Measurements from ENCODE around the gene KRTAP4-16. TPM values are rescaled to one million over a fixed set of nuclear protein-coding genes. Genes with fewer than 3 reads are reported as not detected.
"Not testable (repeated sequence)": the region's sequence is repeated elsewhere in the genome, so short reads cannot be mapped to it uniquely, and the experiment has no call there.

Gene KRTAP4-16
- total RNA-seq, 4 donors from 2014 or later, result not detected

DNA sequence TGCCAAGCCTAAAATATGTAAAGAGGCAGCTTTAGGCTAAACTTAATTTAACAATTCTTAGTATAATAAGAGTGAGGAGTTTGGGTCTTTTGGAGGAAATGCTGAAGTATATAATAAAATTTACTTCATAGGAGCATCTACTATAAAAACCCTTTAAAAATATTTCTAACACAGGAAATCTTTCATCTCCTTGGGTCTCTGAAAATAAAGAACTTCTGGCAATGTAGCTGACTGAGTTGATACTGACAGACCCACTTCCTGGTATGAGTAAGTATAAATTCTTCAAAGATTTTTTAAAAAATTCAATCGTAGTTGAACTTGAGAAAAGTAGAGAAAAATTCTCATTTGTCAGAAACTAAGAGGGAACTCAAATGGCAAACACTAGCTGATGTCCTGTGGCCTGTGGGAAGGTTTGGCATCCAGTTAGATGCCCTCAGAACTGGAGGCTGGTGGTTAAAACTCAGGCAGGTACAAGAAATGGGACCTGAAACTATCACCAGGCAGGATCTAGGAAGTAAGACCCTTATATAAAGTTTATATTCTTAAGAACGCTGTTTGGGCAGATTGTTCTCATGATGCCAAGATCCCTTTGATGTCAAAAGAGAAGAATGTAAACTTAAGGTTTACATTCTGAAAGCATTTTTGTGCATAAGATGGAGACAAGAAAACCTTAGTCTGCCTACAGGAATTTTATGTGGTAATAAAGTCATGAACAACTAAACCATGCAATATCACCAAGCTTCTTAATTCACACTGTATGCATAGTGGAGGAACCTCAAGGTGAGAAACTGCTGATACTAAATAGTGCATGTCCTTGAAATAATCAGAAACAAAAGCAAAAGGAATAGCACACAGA lies 32.1 kb upstream of the KRTAP4-16 start:
- H3K9me3 ChIP-seq, result no peaks in the 10 kb centered on the region

DNA sequence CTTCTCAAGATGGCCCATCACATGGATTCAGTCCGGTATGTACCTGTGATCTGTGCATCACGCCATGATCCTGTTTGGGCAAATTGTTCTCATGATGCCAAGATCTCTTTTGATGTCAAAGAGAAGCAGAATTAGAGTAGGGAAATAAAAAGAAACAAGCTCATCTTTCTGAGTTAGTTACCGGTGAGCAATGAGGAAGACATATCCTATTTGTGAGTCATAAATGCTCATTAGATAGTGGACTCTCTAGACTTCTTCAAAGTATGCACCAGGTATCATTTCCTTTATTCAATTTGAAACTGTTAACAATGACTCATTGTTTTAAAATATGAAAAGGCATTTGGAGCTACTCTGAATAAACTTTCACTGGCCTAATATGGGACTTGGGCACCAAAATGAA lies 30.0 kb upstream of the KRTAP4-16 start:
- no peak for DNase-seq
- TF ChIP-seq, protein P1, sequence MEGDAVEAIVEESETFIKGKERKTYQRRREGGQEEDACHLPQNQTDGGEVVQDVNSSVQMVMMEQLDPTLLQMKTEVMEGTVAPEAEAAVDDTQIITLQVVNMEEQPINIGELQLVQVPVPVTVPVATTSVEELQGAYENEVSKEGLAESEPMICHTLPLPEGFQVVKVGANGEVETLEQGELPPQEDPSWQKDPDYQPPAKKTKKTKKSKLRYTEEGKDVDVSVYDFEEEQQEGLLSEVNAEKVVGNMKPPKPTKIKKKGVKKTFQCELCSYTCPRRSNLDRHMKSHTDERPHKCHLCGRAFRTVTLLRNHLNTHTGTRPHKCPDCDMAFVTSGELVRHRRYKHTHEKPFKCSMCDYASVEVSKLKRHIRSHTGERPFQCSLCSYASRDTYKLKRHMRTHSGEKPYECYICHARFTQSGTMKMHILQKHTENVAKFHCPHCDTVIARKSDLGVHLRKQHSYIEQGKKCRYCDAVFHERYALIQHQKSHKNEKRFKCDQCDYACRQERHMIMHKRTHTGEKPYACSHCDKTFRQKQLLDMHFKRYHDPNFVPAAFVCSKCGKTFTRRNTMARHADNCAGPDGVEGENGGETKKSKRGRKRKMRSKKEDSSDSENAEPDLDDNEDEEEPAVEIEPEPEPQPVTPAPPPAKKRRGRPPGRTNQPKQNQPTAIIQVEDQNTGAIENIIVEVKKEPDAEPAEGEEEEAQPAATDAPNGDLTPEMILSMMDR (IDR thresholded peaks at IDR 0.05), result no peak
- no peak for TF ChIP-seq POLR2A (IDR thresholded peaks at IDR 0.05)
- no peaks in the 10 kb centered on the region for H3K36me3 ChIP-seq
- intact Hi-C loops (cut with DNase I; ENCODE audit: low total_unique reads), result no loop called here
- no peak overlapping the region for H3K4me3 ChIP-seq
- no peaks in the 10 kb centered on the region for H3K4me1 ChIP-seq
- H3K27me3 ChIP-seq, result no peaks in the 10 kb centered on the region
- no peaks in the 10 kb centered on the region for H3K9me3 ChIP-seq
- no peak overlapping the region for H3K27ac ChIP-seq

More for the DNA sequence above, 32.1 kb upstream of the KRTAP4-16 start:
- intact Hi-C loops (cut with DNase I; ENCODE audit: low total_unique reads), result no loop called here
- no peaks in the 10 kb centered on the region for H3K4me1 ChIP-seq
- H3K36me3 ChIP-seq, result no peaks in the 10 kb centered on the region
- no peaks in the 10 kb centered on the region for H3K27me3 ChIP-seq
- TF ChIP-seq, protein P1 (IDR thresholded peaks at IDR 0.05), result no peak
- no peak for TF ChIP-seq POLR2A (IDR thresholded peaks at IDR 0.05)
- no peak for DNase-seq
- H3K4me3 ChIP-seq, result no peak overlapping the region
- no peak overlapping the region for H3K27ac ChIP-seq

DNA sequence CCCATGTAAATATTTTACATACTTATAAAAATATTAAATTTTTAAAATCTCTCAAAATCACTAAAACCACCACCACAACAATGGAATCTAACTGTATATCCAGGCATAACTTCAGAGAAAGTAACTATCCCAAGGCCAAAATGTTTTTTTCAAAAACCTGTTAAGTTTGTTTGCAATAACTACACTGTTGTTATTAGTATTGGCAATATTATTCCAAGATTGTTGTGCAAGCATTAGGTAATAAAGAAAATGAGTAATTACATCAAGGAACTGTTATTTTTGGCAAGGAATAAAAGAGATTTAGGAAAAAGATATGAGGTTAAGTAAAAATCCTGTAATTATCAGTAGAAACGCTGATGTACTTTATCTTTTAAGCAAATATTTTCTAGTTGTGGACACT lies 25.4 kb upstream of the KRTAP4-16 start:
- no peaks in the 10 kb centered on the region for H3K36me3 ChIP-seq
- no peaks in the 10 kb centered on the region for H3K9me3 ChIP-seq
- no peaks in the 10 kb centered on the region for H3K27me3 ChIP-seq
- H3K4me1 ChIP-seq, result no peaks in the 10 kb centered on the region
- no peak for DNase-seq
- TF ChIP-seq POLR2A (IDR thresholded peaks at IDR 0.05), result no peak
- TF ChIP-seq, protein P1 (IDR thresholded peaks at IDR 0.05), result no peak
- H3K27ac ChIP-seq, result no peak overlapping the region
- no peak overlapping the region for H3K4me3 ChIP-seq
- intact Hi-C loops (cut with DNase I; ENCODE audit: low total_unique reads), result no loop called here

DNA sequence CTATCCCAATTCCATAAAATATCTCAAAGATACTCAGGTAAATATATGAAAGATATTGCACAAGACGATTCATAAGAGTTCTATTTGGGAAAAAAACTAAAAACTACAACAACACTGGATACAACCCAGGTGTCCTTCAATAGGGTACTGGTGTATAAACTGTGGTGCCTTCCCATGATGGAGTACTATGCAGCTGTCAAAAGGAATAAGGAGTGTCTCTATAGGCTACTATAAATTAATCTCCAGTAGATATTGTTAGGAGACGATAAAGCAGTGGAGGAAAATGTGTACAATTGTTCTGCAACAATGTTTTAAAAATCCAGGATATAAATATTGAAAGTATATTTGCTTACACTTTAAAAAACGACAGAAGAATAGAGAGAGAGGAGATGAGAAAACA lies 24.4 kb upstream of the KRTAP4-16 start:
- TF ChIP-seq, protein P1 (IDR thresholded peaks at IDR 0.05), result no peak
- no peak for TF ChIP-seq POLR2A (IDR thresholded peaks at IDR 0.05)
- H3K36me3 ChIP-seq, result no peaks in the 10 kb centered on the region
- no peak for DNase-seq
- H3K9me3 ChIP-seq, result no peaks in the 10 kb centered on the region
- H3K4me1 ChIP-seq, result no peaks in the 10 kb centered on the region
- H3K4me3 ChIP-seq, result no peak overlapping the region
- no peaks in the 10 kb centered on the region for H3K27me3 ChIP-seq
- no peak overlapping the region for H3K27ac ChIP-seq
- intact Hi-C loops (cut with DNase I; ENCODE audit: low total_unique reads), result no loop called here

DNA sequence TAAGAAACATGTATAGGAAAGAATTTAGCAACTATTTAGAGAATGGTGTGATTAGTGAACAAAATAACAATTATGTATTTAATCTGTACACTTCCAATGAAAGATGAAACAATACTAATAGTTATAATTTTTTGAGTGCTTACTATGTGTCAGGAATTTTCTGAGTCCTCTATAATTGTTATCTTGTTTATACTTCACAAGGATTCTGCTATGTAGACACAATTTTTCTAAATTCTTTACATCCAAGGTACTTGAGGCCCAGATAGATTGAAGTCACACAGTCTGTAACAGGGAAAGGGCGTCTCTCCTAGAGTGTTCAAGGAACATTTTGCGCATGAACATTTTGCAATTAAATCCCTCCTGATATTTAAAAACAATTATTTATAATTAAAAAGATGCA lies 23.1 kb upstream of the KRTAP4-16 start:
- TF ChIP-seq, protein P1 (IDR thresholded peaks at IDR 0.05), result no peak
- no peak for TF ChIP-seq POLR2A (IDR thresholded peaks at IDR 0.05)
- intact Hi-C loops (cut with DNase I; ENCODE audit: low total_unique reads), result no loop called here
- H3K9me3 ChIP-seq, result no peaks in the 10 kb centered on the region
- no peak for DNase-seq
- H3K27ac ChIP-seq, result no peak overlapping the region
- no peak overlapping the region for H3K4me3 ChIP-seq
- H3K36me3 ChIP-seq, result no peaks in the 10 kb centered on the region
- H3K27me3 ChIP-seq, result no peaks in the 10 kb centered on the region
- H3K4me1 ChIP-seq, result no peaks in the 10 kb centered on the region

DNA sequence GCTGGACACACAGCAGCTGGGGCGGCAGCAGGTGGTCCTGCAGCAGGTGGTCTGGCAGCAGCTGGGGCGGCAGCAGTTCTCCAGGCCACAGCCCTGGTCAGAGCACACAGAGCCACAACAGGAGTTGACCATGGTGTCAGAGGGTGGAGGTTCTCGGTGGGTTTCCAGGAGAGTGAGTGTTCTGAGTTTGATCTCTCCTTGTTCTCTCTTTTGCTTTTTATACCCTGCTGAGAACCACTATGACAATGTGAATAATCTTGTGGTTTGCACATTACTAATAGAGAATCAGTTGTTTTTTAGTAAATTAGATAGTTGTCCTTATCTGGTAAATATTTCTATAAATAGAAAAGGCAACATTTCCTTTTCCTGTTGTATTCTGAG lies 22.0 kb upstream of the KRTAP4-16 start, which contains the start of gene KRTAP4-12:
Gene KRTAP4-12, minus strand, starts transcription at position 192 of the 381 bp plus-strand sequence. Its CDS starts 60 bp downstream, at position 132.
- H3K27ac ChIP-seq; H3K9me3 ChIP-seq; intact Hi-C loops (cut with DNase I; ENCODE audit: low total_unique reads); DNase-seq; H3K4me3 ChIP-seq; H3K27me3 ChIP-seq; H3K4me1 ChIP-seq; H3K36me3 ChIP-seq: not testable (repeated sequence)

DNA sequence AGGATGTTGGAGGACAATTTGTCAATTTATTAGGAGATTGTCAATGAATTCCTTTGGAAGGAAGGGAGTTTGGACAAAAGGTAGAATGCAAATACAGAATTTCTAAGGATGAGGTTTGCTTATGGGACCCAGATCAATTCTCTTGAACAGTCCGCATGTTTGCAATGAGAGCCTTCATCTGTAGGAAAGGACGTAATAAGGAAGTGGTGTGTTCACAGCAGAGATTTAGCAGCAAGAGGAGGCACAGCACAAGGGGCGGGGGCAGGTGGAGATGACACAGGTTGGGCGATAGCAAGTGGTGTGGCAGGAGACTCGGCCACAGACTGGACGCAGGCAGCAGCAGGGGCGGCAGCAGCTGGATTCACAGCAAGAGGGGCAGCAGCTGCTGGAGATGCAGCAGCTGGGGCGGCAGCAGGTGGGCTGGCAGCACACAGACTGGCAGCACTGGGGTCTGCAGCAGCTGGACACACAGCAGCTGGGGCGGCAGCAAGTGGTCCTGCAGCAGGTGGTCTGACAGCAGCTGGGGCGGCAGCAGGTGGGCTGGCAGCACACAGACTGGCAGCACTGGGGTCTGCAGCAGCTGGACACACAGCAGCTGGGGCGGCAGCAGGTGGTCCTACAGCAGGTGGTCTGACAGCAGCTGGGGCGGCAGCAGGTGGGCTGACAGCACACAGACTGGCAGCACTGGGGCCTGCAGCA lies 21.4 kb upstream of the KRTAP4-16 start:
- H3K4me3 ChIP-seq; H3K27me3 ChIP-seq; H3K36me3 ChIP-seq; intact Hi-C loops (cut with DNase I; ENCODE audit: low total_unique reads); H3K4me1 ChIP-seq; H3K9me3 ChIP-seq; DNase-seq; H3K27ac ChIP-seq: not testable (repeated sequence)

Data from uterus (tissue), 4 donors.